Subcutaneous adipose tissue (tissue), 4 donors: ENCODE results near the gene FSTL4. TPM values are rescaled to one million over a fixed set of nuclear protein-coding genes. Genes with fewer than 3 reads are reported as not detected.

Experiments
- CTCF ChIP-seq: fragments of 450-650 bp; IDR thresholded peaks from one replicate; pipeline ENCODE4 v1.5.1; 2016; ENCODE audit warnings: low read depth, mild to moderate bottlenecking, control low read depth, antibody characterized with exemption, moderate library complexity
- total RNA-seq, 4 donors: library from RNA; depleted of rRNA; stranded (reverse); fragments of >200 nt; gene quantifications; one replicate each; pipeline ENCODE4 v1.1.0, GENCODE V29; 2016

FSTL4 gene
- total RNA-seq, 4 donors from 2014 or later, result not detected

- no peak for TF ChIP-seq CTCF
Measured at GRCh38 chr5:133508331-133508730, 104.0 kb downstream of the FSTL4 start.

- TF ChIP-seq CTCF, result no peak
Measured at GRCh38 chr5:133506181-133506580, 106.2 kb downstream of the FSTL4 start.

- no peak for TF ChIP-seq CTCF
Measured at GRCh38 chr5:133503511-133503910, 108.8 kb downstream of the FSTL4 start.

GRCh38 chr5:133499895-133500294 is 112.4 kb downstream of the FSTL4 start:
- TF ChIP-seq CTCF, result no peak

GRCh38 chr5:133497608-133498348 is 114.6 kb downstream of the FSTL4 start:
- no peak for TF ChIP-seq CTCF

GRCh38 chr5:133496631-133497030 is 115.7 kb downstream of the FSTL4 start:
- TF ChIP-seq CTCF, result no peak

GRCh38 chr5:133494923-133495246 is 117.5 kb downstream of the FSTL4 start:
- TF ChIP-seq CTCF, result no peak
